GM23248 (cell line): ENCODE results near the gene PTMA. TPM values are rescaled to one million over a fixed set of nuclear protein-coding genes. Genes with fewer than 3 reads are reported as not detected.
"Not testable (repeated sequence)": the region's sequence is repeated elsewhere in the genome, so short reads cannot be mapped to it uniquely, and the experiment has no call there.

Source experiments
- DNase-seq: peaks from one replicate; pipeline ENCODE4 v3.0.0-alpha.2; 2015
- H2AFZ ChIP-seq: fragments of 200-600 bp; sonication (generic); 2 replicates; pipeline ENCODE4 v1.6.1; 2016; ENCODE audit warnings: antibody characterized with exemption
- H3F3A ChIP-seq: fragments of 200-600 bp; sonication (generic); 2 replicates; pipeline ENCODE4 v1.6.1; 2016; ENCODE audit warnings: mild to moderate bottlenecking, antibody characterized with exemption, mixed run types; ENCODE audit not compliant: insufficient read depth
- H3K27ac ChIP-seq: fragments of 200-600 bp; sonication (generic); 2 replicates; pipeline ENCODE4 v1.5.1; 2016; ENCODE audit warnings: mild to moderate bottlenecking
- H3K27me3 ChIP-seq: fragments of 200-600 bp; sonication (generic); replicated peaks from 2 replicates; pipeline ENCODE4 v1.6.1; 2016; ENCODE audit warnings: mild to moderate bottlenecking; ENCODE audit not compliant: insufficient read depth
- H3K36me3 ChIP-seq: fragments of 200-600 bp; sonication (generic); 2 replicates; pipeline ENCODE4 v1.6.1; 2016; ENCODE audit warnings: low read depth, mild to moderate bottlenecking
- H3K4me1 ChIP-seq: fragments of 200-600 bp; sonication (generic); 2 replicates; pipeline ENCODE4 v1.6.1; 2016; ENCODE audit warnings: mild to moderate bottlenecking; ENCODE audit not compliant: insufficient read depth
- H3K4me2 ChIP-seq: fragments of 200-600 bp; sonication (generic); one replicate; pipeline ENCODE4 v1.6.1; 2016; ENCODE audit warnings: mild to moderate bottlenecking; ENCODE audit not compliant: unreplicated experiment
- H3K4me3 ChIP-seq: fragments of 200-600 bp; sonication (generic); 2 replicates; pipeline ENCODE4 v1.5.1; 2016; ENCODE audit warnings: mild to moderate bottlenecking
- H3K79me2 ChIP-seq: fragments of 200-600 bp; sonication (generic); 2 replicates; pipeline ENCODE4 v1.6.1; 2016; ENCODE audit warnings: mild to moderate bottlenecking; ENCODE audit not compliant: insufficient read depth
- H3K9ac ChIP-seq: fragments of 200-600 bp; sonication (generic); 2 replicates; pipeline ENCODE4 v1.6.1; 2016; ENCODE audit warnings: mild to moderate bottlenecking
- H3K9me2 ChIP-seq: fragments of 200-600 bp; sonication (generic); 2 replicates; pipeline ENCODE4 v1.6.1; 2016; ENCODE audit warnings: mixed run types, mild to moderate bottlenecking, moderate library complexity; ENCODE audit not compliant: insufficient read depth
- H3K9me3 ChIP-seq: fragments of 200-600 bp; sonication (generic); one replicate; pipeline ENCODE4 v1.6.1; 2017; ENCODE audit warnings: low read depth
- H4K20me1 ChIP-seq: fragments of 200-600 bp; sonication (generic); 2 replicates; pipeline ENCODE4 v1.6.0; 2016; ENCODE audit not compliant: insufficient read depth
- EZH2 ChIP-seq: fragments of 200-600 bp; sonication (generic); IDR thresholded peaks from 2 replicates; pipeline ENCODE4 v1.6.1; 2018; ENCODE audit warnings: antibody characterized with exemption, mild to moderate bottlenecking; ENCODE audit not compliant: insufficient read depth, poor library complexity, severe bottlenecking
- EZH2phosphoT487 ChIP-seq: fragments of 200-600 bp; sonication (generic); IDR thresholded peaks from 2 replicates; pipeline ENCODE4 v1.6.1; 2018; ENCODE audit warnings: antibody characterized with exemption, moderate library complexity, mild to moderate bottlenecking, low read depth; ENCODE audit not compliant: insufficient read depth
- WGBS, 2 experiments: methylation state at CpG; one replicate each; pipeline ENCODE4 v1.1.6; 2015 to 2017; ENCODE audit warnings: low lambda C conversion rate in 2 of 2, low coverage in 1 of 2; ENCODE audit errors: missing lambda C conversion rate in 2 of 2; 5-methylcytosine and 5-hydroxymethylcytosine counted together
- in situ Hi-C: fragments of 300-500 bp; cut with MboI; formaldehyde crosslinking; loops from 2 replicates; pipeline ENCODE4 v1.15.0; 2020
- polyA plus RNA-seq: library from polyadenylated mRNA; unstranded; fragments of >200 nt; fragmentation: Nextera tagmentation; extraction: Ambion mirVana; gene quantifications from 2 replicates; pipeline ENCODE4 v1.2.1, GENCODE V29; 2016
- total RNA-seq: library from RNA; depleted of rRNA; stranded (reverse); fragments of >200 nt; shearing (Covaris generic); gene quantifications from 2 replicates; pipeline ENCODE4 v1.2.3, GENCODE V29; 2014

The PTMA gene
- total and polyA plus RNA-seq, 2 experiments from 2014 or later, result 318 to 570 TPM

DNA sequence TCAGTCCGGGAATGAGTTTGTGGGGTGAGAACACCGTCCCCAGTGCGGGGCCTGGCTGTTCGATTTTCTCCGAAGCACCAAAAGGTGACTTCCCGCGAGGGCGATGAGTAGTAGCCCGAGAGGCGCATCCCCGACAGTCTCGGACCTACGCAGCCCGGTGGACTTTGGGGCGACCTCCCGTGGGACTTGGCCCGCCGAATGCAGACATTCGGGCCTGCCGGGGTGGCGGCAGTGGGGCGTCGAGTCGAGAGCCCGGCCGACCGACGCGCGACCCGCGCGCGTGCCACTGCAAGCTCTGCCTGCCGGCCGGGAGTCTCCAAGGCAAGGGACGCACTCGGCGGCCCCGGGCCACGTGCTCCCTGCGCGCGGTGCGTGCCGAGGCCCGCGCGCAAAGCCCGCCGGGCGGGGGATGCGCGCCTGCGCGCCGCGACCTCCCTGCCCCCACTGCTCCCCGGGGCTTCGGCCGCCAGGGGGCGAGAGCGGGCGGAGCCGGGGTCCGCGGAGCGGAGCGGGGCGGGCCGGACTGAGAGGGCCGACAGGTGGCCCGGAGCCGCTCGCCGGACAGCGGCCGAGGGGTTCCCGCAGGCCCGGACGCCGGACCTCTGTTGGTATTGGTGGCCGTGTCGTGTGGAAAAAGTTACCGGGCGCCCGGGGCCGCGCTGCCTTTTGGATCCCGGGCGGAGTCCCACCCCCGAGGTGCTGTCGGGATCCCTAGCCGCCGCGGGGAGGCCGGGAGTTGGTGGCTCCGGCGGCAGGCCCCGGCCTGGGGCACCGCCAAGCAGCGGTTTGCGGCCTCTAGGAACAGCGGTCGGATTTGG is 1.9 kb downstream of the PTMA start:
- peak; percentile 95 for DNase-seq
- Histone ChIP-seq H3K4me2 (peak overlapping the region; percentile 92), H3K79me2 (peaks cover 48% of the 10 kb centered on the region), H3K9ac (peak overlapping the region; percentile 98), H3K9me3 (no peaks in the 10 kb centered on the region), H3K4me1 (peaks cover 14% of the 10 kb centered on the region), H3F3A (peaks cover 13% of the 10 kb centered on the region), H2AFZ (peak overlapping the region; percentile 37; the same call in 1 of the 2 replicates), H4K20me1 (no peaks in the 10 kb centered on the region), H3K27ac (peak overlapping the region; percentile 92), H3K4me3 (peak overlapping the region; percentile 77), H3K9me2 (no peaks in the 10 kb centered on the region), H3K36me3 (no peaks in the 10 kb centered on the region), H3K27me3 (no peaks in the 10 kb centered on the region)
- TF ChIP-seq EZH2phosphoT487 (no peak), EZH2 (no peak)
- in situ Hi-C loops, result loop anchor here (10.0 kb wide), 1 partner anchor 95 kb away; no protein-coding TSS in a partner anchor
- WGBS, 2 experiments, result 1 to 2% methylated on average over 76 to 92 of the region's 105 CpGs

DNA sequence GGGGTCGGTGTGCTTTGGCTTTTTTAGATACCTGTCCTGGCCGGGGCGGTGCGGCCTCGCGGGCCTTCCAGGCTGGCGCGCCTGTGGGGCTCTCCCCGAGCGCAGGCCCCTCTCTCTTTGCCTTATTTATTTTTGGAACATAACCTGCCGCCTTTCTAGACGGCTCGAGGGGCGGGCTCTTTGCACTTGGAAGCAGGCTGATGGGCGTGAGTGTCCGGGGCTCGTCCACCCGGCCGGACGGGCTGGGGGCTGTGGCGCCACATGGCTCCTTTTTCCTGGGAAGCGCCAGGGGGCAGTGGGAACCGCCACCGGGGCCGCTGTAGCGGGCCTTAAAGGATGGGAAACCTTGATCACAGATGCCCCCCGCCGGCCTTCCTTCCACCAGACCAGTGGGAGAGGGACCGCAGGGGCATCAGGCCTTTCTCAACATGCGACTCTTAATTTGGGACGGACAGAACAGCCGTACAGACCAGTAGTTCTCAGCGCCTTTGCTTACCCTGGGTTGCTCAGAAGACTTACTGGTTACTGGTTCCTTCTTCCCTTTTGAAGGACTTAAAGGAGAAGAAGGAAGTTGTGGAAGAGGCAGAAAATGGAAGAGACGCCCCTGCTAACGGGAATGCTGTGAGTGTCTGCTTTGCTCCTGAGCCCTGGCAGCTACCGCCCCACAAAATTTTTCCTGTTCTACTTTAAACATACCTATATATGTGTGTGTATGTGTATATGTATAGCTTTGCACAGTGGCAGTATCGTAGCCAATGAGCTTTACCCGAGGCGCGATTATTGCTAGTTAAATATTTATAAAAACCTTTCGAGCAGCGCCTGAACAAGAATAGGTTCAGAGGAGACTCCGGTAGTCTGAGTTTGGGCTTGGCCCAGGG is 2.7 kb downstream of the PTMA start:
- peaks cover 13% of the 10 kb centered on the region for H3F3A ChIP-seq
- peak overlapping the region; percentile 98 for H3K9ac ChIP-seq
- peak overlapping the region; percentile 77 for H3K4me3 ChIP-seq
- H3K9me2 ChIP-seq, result no peaks in the 10 kb centered on the region
- H4K20me1 ChIP-seq, result no peaks in the 10 kb centered on the region
- 14 to 16% methylated on average over 37 to 43 of the region's 43 CpGs for WGBS, 2 experiments
- no peak for TF ChIP-seq EZH2phosphoT487
- TF ChIP-seq EZH2, result no peak
- H3K4me1 ChIP-seq, result peaks cover 19% of the 10 kb centered on the region
- no peak overlapping the region for H2AFZ ChIP-seq
- peaks cover 45% of the 10 kb centered on the region for H3K79me2 ChIP-seq
- H3K27ac ChIP-seq, result peak overlapping the region; percentile 33
- in situ Hi-C loops, result loop anchor here (10.0 kb wide), 1 partner anchor 96 kb away; no protein-coding TSS in a partner anchor
- peak overlapping the region; percentile 92 for H3K4me2 ChIP-seq
- no peaks in the 10 kb centered on the region for H3K9me3 ChIP-seq
- DNase-seq, result peak; percentile 53
- no peaks in the 10 kb centered on the region for H3K36me3 ChIP-seq
- no peaks in the 10 kb centered on the region for H3K27me3 ChIP-seq

DNA sequence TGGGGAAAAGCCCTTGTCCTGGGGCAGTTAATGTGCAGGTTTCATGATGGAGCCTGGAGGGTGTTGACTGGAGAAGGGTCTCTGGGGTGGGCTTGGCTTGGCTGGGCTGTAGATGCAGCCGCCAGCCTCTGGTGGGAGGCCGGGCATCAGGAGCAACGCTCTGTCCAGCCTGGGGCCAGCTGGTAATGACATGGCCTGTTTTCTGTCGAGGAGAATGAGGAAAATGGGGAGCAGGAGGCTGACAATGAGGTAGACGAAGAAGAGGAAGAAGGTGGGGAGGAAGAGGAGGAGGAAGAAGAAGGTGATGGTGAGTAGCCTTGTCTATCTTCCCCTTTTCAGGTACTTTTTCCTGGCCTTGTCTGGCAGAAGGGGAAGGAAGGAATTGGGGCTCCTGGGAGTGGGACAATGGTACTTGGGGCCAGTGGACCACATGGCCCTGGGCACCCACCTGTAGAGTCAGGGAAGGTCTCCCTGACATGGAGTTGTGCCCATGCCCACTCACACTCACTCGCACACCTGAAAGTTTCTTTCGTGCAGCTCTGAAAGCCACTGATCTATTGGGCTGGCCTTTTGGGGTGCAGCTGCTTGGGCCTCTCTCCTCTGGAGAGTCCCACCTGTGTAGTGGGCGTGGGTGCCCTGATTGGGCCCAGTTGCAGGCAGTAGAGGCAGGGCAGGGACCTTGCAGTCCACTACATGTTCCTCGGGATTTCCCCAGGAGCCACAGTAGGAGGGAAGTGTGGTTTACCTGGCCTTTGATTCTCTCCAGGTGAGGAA is 3.5 kb downstream of the PTMA start:
- no peak for DNase-seq
- H3K4me3 ChIP-seq, result peak overlapping the region; percentile 77
- TF ChIP-seq EZH2 (no peak), EZH2phosphoT487 (no peak)
- H3K4me1 ChIP-seq, result peaks cover 26% of the 10 kb centered on the region
- H4K20me1 ChIP-seq, result no peaks in the 10 kb centered on the region
- H2AFZ ChIP-seq, result no peak overlapping the region
- peak overlapping the region; percentile 98 for H3K9ac ChIP-seq
- H3K9me2 ChIP-seq, result no peaks in the 10 kb centered on the region
- H3K27me3 ChIP-seq, result no peaks in the 10 kb centered on the region
- no peaks in the 10 kb centered on the region for H3K9me3 ChIP-seq
- H3K4me2 ChIP-seq, result peak overlapping the region; percentile 92
- peaks cover 43% of the 10 kb centered on the region for H3K79me2 ChIP-seq
- H3K36me3 ChIP-seq, result no peaks in the 10 kb centered on the region
- peak overlapping the region; percentile 33; the same call in 1 of the 2 replicates for H3K27ac ChIP-seq
- in situ Hi-C loops, result loop anchor here (10.0 kb wide), 1 partner anchor 97 kb away; no protein-coding TSS in a partner anchor
- 72 to 73% methylated on average over 9 of the region's 9 CpGs for WGBS, 2 experiments
- H3F3A ChIP-seq, result peaks cover 14% of the 10 kb centered on the region

DNA sequence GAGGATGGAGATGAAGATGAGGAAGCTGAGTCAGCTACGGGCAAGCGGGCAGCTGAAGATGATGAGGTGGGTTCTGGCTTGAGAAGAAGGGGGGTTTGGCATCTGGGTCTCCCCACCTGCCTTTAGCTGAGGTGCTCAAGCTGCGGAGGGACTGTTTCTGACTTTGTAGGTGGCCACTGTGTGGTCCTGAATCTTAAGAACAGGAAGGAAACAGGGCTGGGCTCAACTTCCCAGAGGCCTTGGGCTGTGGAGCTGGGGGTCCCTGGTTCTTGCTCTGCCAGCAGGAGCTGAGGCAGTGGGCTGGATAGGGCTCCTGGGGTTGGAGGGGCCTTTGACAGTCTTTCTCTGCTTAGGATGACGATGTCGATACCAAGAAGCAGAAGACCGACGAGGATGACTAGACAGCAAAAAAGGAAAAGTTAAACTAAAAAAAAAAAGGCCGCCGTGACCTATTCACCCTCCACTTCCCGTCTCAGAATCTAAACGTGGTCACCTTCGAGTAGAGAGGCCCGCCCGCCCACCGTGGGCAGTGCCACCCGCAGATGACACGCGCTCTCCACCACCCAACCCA is 4.2 kb downstream of the PTMA start:
- H3K9me2 ChIP-seq, H3K4me3 ChIP-seq, DNase-seq, H3K36me3 ChIP-seq, H3K9me3 ChIP-seq, H4K20me1 ChIP-seq, H3K27me3 ChIP-seq, H3K27ac ChIP-seq, H2AFZ ChIP-seq, H3K4me2 ChIP-seq: not testable (repeated sequence)
- peak overlapping the region; percentile 6; the same call in 1 of the 2 replicates for H3K9ac ChIP-seq
- in situ Hi-C loops, result loop anchor here (10.0 kb wide), 1 partner anchor 98 kb away; no protein-coding TSS in a partner anchor
- WGBS, 2 experiments, result 84 to 91% methylated on average over 12 to 18 of the region's 18 CpGs
- peaks cover 33% of the 10 kb centered on the region for H3K4me1 ChIP-seq
- peaks cover 18% of the 10 kb centered on the region for H3F3A ChIP-seq
- H3K79me2 ChIP-seq, result peaks cover 43% of the 10 kb centered on the region

DNA sequence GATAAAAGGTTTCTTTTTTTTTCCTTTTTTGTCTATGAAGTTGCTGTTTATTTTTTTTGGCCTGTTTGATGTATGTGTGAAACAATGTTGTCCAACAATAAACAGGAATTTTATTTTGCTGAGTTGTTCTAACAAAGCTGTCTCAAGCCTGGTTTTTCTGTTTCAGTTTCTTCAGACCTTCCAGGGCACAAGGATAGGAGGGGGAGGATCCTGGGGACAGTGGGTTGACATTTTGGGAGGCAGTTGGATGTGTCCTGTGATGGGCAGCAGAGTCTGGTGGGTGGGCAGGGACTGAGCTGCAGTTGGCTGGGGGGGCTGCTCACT is 5.0 kb downstream of the PTMA start:
- peaks cover 20% of the 10 kb centered on the region for H3F3A ChIP-seq
- H3K36me3 ChIP-seq, DNase-seq, H3K9me2 ChIP-seq, H2AFZ ChIP-seq, H3K9me3 ChIP-seq, H3K27me3 ChIP-seq, H3K4me3 ChIP-seq, H3K4me2 ChIP-seq, H4K20me1 ChIP-seq: not testable (repeated sequence)
- peak overlapping the region; percentile 27; the same call in 1 of the 2 replicates for H3K27ac ChIP-seq
- H3K4me1 ChIP-seq, result peaks cover 38% of the 10 kb centered on the region
- in situ Hi-C loops, result loop anchor here (10.0 kb wide), 1 partner anchor 99 kb away; no protein-coding TSS in a partner anchor
- H3K79me2 ChIP-seq, result peaks cover 42% of the 10 kb centered on the region
- H3K9ac ChIP-seq, result peak overlapping the region; percentile 43
